ENCODE results near the gene SI. TPM values are rescaled to one million over a fixed set of nuclear protein-coding genes. Genes with fewer than 3 reads are reported as not detected.
"Not testable (repeated sequence)": the region's sequence is repeated elsewhere in the genome, so short reads cannot be mapped to it uniquely, and the experiment has no call there.

The SI gene
- not detected in 2 replicates for total RNA-seq

GRCh38 chr3:165078293-165078692 lies at the start of gene SI:
Gene SI, minus strand, starts transcription at chr3:165078496. Its CDS starts 2,484 bp downstream, at chr3:165076012.
- no peak for DNase-seq (ENCODE audit: extremely low read depth, low read depth, low spot score)

GRCh38 chr3:165125836-165126235 lies 47.5 kb upstream of the SI start:
- no peak for DNase-seq (ENCODE audit: extremely low read depth, low read depth, low spot score)

- no peak for DNase-seq (ENCODE audit: extremely low read depth, low read depth, low spot score)
These were observed 33.1 kb upstream of the SI start for GRCh38 chr3:165111401-165111800.

DNA sequence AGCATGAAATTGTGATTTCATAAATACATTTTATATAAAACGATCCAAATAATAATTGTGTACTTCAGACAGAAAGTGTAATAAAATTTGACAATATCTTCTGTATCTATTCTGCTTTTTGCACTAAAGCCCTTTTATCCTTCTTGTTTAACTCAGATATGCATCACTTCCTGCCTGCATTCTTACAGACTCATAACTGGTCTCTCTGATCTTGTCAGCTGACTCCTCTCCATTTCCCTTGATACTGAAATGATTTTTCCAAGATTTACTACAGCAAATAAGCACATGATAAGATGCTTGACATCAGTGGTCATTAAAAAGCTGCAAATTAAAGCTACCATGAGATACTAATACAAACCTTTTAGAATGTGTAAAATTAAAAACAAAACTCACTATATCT lies 25.3 kb upstream of the SI start:
- DNase-seq (ENCODE audit: extremely low read depth, low read depth, low spot score) = no peak

GRCh38 chr3:165082650-165083049 lies 4.4 kb upstream of the SI start:
- DNase-seq (ENCODE audit: extremely low read depth, low read depth, low spot score) = no peak

DNA sequence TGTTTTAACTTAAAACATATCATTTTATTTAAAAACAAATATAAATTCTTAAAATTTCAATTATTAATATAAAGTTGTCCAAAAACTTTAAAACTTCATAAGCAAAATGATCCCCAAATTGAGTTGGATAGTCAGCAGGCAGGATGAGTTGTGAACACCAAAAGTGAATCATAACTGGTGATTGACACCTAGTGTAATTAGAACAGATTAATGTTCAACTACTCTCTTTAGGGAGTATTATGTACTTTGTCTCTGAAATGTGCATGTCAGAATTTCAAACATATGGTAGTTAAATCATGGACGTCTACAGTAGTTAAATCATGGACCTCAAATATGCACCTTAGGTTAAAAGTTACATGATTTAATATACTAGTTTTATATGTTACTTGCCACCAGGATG lies 2.9 kb upstream of the SI start:
- DNase-seq (ENCODE audit: extremely low read depth, low read depth, low spot score) = no peak

DNA sequence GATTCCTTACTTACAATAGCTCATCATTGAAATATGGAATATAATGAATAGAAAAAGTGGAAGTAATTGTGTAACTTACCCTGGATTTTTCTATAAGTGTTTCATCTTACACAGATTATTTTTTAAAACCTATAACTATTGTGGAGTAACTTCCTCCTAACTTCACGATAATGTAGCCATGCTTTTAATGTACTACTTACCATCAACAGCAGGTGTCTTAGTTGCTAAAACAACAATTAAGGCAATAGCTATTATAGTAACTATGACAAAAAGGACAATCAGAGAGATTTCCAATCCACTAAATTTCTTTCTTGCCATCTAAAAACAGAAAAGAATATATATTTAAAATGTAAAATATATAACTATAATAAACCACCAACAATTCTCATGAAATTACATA lies 2.6 kb downstream of the SI start:
- DNase-seq (ENCODE audit: extremely low read depth, low read depth, low spot score) = no peak

DNA sequence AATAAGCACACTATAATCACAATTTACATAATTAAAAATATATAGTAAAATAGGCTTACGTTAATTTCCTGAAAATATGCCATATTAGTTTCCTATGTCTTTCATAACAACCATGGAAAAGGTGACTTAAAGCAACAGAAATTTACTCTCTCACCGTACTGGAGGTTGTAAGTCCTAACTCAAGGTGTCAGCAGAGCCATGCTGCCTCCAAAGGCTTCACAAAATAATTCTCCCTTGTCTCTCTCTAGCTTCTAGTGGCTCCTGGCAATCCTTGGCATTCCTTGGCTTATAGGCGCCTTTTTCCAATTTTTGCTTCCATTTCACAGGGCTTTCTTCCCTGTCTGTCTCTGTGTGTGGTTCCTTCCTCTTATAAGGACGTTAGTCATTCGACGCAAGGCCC lies 7.6 kb downstream of the SI start:
- DNase-seq (ENCODE audit: extremely low read depth, low read depth, low spot score) = no peak

GRCh38 chr3:165056510-165056909 lies 21.8 kb downstream of the SI start:
- no peak for DNase-seq (ENCODE audit: extremely low read depth, low read depth, low spot score)

DNA sequence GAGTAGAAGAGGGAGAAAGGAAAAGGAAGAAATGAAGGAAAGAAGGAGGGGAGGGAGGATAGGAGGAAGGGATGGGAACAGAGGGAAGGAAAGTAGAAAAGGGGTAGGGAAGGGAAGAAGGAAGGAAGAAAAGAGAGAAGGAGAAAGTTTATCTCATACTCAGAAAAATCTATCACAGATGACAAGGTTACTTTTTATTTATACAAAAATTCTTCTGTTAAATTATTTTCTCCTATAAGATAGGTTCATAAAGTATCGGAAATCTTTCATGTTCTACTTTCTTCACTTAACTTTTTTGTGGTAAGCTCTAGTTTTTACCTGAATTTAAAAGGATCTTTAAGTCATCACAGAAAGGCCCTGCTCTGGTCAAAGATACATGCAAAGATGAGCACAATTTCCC lies 38.1 kb downstream of the SI start:
- no peak for DNase-seq (ENCODE audit: extremely low read depth, low read depth, low spot score)

DNA sequence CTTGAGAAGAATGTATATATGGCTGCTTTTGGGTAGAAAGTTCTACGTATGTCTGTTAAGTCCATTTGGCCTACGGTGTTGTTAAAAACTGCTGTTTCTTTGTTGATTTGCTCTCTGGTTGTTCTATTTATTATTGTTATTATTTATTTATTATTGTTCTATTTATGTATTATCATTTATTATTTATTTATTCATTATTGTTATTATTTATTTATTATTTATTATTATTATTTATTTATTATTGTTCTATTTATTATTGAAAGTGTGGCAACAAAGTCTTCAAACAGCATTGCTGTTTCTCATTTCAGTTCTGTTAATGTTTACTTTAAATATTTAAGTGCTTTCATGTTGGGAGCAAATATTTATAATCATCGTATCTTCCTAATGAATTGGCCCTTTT lies 66.7 kb downstream of the SI start:
- no peak for DNase-seq (ENCODE audit: extremely low read depth, low read depth, low spot score)

- DNase-seq (ENCODE audit: extremely low read depth, low read depth, low spot score) = no peak
These were observed 93.3 kb downstream of the SI start for GRCh38 chr3:164984947-164985346.

GRCh38 chr3:164962610-164963009 lies 115.7 kb downstream of the SI start:
- no peak for DNase-seq (ENCODE audit: extremely low read depth, low read depth, low spot score)

- no peak for DNase-seq (ENCODE audit: extremely low read depth, low read depth, low spot score)
These were observed 125.3 kb downstream of the SI start for GRCh38 chr3:164952966-164953365.

- DNase-seq (ENCODE audit: extremely low read depth, low read depth, low spot score) = not testable (repeated sequence)
These were observed 126.9 kb downstream of the SI start for GRCh38 chr3:164951403-164951802.

DNA sequence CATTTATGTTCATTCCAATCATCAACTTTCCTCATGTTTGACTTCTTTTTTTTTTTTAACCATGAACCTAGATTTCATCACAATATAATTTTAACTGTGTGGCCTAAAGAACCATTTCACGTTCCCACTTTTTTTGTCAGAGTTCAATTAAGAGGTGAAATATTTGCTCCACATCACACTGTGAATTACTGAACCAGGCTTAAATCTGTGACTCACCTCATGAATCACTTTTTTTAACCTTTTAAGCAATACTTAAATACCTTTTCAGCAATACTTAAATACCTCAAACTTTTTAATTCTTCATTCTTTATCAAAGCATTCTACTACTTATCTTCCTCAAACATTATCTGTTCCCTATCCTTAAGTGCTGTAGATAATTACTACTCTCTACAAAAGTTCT lies 137.6 kb downstream of the SI start:
- DNase-seq (ENCODE audit: extremely low read depth, low read depth, low spot score) = no peak

GRCh38 chr3:164929642-164930041 lies 148.7 kb downstream of the SI start:
- DNase-seq (ENCODE audit: extremely low read depth, low read depth, low spot score) = no peak

Other genes with a start within 250 kb of the SI start
- gene SLITRK3, start 117.9 kb upstream of the SI start, total RNA-seq = not detected in 2 replicates